ENCODE data around the gene VWA8. TPM values are rescaled to one million over a fixed set of nuclear protein-coding genes. Genes with fewer than 3 reads are reported as not detected.
"Not testable (repeated sequence)": the region's sequence is repeated elsewhere in the genome, so short reads cannot be mapped to it uniquely, and the experiment has no call there.

The VWA8 gene
- polyA plus RNA-seq, 1 experiment, result 12.4 TPM

- ChIA-PET CTCF (interaction anchor here (0.8 kb wide), 1 partner anchor 10 kb away, joined by 3 read pairs; no protein-coding TSS in a partner anchor), POLR2A (no interaction called here)
- Histone ChIP-seq H3K27me3 (ENCODE audit: control insufficient read depth, insufficient read depth, low read length) (no peaks in the 10 kb centered on the region), H3K27ac (ENCODE audit: low read depth, low read length) (no peak overlapping the region), H3K4me3 (ENCODE audit: low read depth, low read length) (no peak overlapping the region), H3K9me3 (ENCODE audit: control insufficient read depth, insufficient read depth, low read length) (no peaks in the 10 kb centered on the region)
- TF ChIP-seq CTCF (IDR thresholded peaks at IDR 0.05; ENCODE audit: low read depth, low read length), result no peak
- DNase-seq (ENCODE audit: low read depth, low spot score), result no peak
Measured at GRCh38 chr13:41952749-41953148, 8.2 kb downstream of the VWA8 start.

- DNase-seq (ENCODE audit: low read depth, low spot score); POLR2A ChIA-PET: not testable (repeated sequence)
- CTCF ChIA-PET, result interaction anchor here (0.6 kb wide), 1 partner anchor 44 kb away, joined by 8 read pairs; no protein-coding TSS in a partner anchor
Measured at GRCh38 chr13:41949104-41949503, 11.8 kb downstream of the VWA8 start.

GRCh38 chr13:41945926-41946325 lies 15.0 kb downstream of the VWA8 start:
- no peak for TF ChIP-seq CTCF (IDR thresholded peaks at IDR 0.05; ENCODE audit: low read depth, low read length)
- Histone ChIP-seq H3K27ac (ENCODE audit: low read depth, low read length) (no peak overlapping the region), H3K4me3 (ENCODE audit: low read depth, low read length) (no peak overlapping the region), H3K9me3 (ENCODE audit: control insufficient read depth, insufficient read depth, low read length) (no peaks in the 10 kb centered on the region), H3K27me3 (ENCODE audit: control insufficient read depth, insufficient read depth, low read length) (no peaks in the 10 kb centered on the region)
- DNase-seq (ENCODE audit: low read depth, low spot score), result no peak
- CTCF ChIA-PET, result interaction anchor here (0.7 kb wide), 1 partner anchor 717 kb away, joined by 3 read pairs; no protein-coding TSS in a partner anchor
- POLR2A ChIA-PET, result no interaction called here

More at GRCh38 chr13:41949104-41949503, 11.8 kb downstream of the VWA8 start:
- H3K4me3 ChIP-seq (ENCODE audit: low read depth, low read length); H3K27ac ChIP-seq (ENCODE audit: low read depth, low read length); H3K27me3 ChIP-seq (ENCODE audit: control insufficient read depth, insufficient read depth, low read length); H3K9me3 ChIP-seq (ENCODE audit: control insufficient read depth, insufficient read depth, low read length): not testable (repeated sequence)

- POLR2A ChIA-PET, result no interaction called here
- H3K9me3 ChIP-seq (ENCODE audit: control insufficient read depth, insufficient read depth, low read length), result no peaks in the 10 kb centered on the region
- no peak overlapping the region for H3K4me3 ChIP-seq (ENCODE audit: low read depth, low read length)
- H3K27me3 ChIP-seq (ENCODE audit: control insufficient read depth, insufficient read depth, low read length), result no peaks in the 10 kb centered on the region
- no peak for TF ChIP-seq CTCF (IDR thresholded peaks at IDR 0.05; ENCODE audit: low read depth, low read length)
- no peak overlapping the region for H3K27ac ChIP-seq (ENCODE audit: low read depth, low read length)
- CTCF ChIA-PET, result interaction anchor here (0.9 kb wide), 1 partner anchor 14 kb away, joined by 4 read pairs; no protein-coding TSS in a partner anchor
- no peak for DNase-seq (ENCODE audit: low read depth, low spot score)
Measured at GRCh38 chr13:41944635-41945397, 16.1 kb downstream of the VWA8 start.

GRCh38 chr13:41944229-41944628 lies 16.7 kb downstream of the VWA8 start:
- ChIA-PET POLR2A (no interaction called here), CTCF (interaction anchor here (0.6 to 0.9 kb wide), 2 partner anchors 13 to 615 kb away, joined by 4 read pairs; no protein-coding TSS in a partner anchor)
- Histone ChIP-seq H3K9me3 (ENCODE audit: control insufficient read depth, insufficient read depth, low read length) (no peaks in the 10 kb centered on the region), H3K27me3 (ENCODE audit: control insufficient read depth, insufficient read depth, low read length) (no peaks in the 10 kb centered on the region), H3K4me3 (ENCODE audit: low read depth, low read length) (no peak overlapping the region), H3K27ac (ENCODE audit: low read depth, low read length) (no peak overlapping the region)
- no peak for DNase-seq (ENCODE audit: low read depth, low spot score)
- TF ChIP-seq CTCF (IDR thresholded peaks at IDR 0.05; ENCODE audit: low read depth, low read length), result no peak
